ENCODE results near the gene WBP1L.

WBP1L gene

GRCh38 chr10:102744374-102745051 is 765 bp downstream of the WBP1L start:
- no peak for TF ChIP-seq CTCF (conservative IDR thresholded peaks at IDR 0.05; ENCODE audit: low read length)
- DNase-seq (ENCODE audit: low read depth) = peak; percentile 50
- H3K4me3 ChIP-seq (ENCODE audit: low read length) = peak overlapping the region; percentile 100

- TF ChIP-seq CTCF (conservative IDR thresholded peaks at IDR 0.05; ENCODE audit: low read length) = no peak
These were observed 1.4 kb downstream of the WBP1L start for GRCh38 chr10:102745157-102745556.

GRCh38 chr10:102752266-102752930 is 8.7 kb downstream of the WBP1L start:
- peak overlapping the region; percentile 25 for H3K4me3 ChIP-seq (ENCODE audit: low read length)
- TF ChIP-seq CTCF (conservative IDR thresholded peaks at IDR 0.05; ENCODE audit: low read length) = no peak
- DNase-seq (ENCODE audit: low read depth) = peak; percentile 97

More at GRCh38 chr10:102745157-102745556, 1.4 kb downstream of the WBP1L start:
- DNase-seq (ENCODE audit: low read depth) = no peak
- peak overlapping the region; percentile 100 for H3K4me3 ChIP-seq (ENCODE audit: low read length)

GRCh38 chr10:102752934-102753664 is 9.4 kb downstream of the WBP1L start:
- peak; percentile 69 for TF ChIP-seq CTCF (conservative IDR thresholded peaks at IDR 0.05; ENCODE audit: low read length)
- peak overlapping the region; percentile 25 for H3K4me3 ChIP-seq (ENCODE audit: low read length)
- DNase-seq (ENCODE audit: low read depth) = peak; percentile 88

- peak; percentile 81 for DNase-seq (ENCODE audit: low read depth)
- H3K4me3 ChIP-seq (ENCODE audit: low read length) = no peak overlapping the region
- TF ChIP-seq CTCF (conservative IDR thresholded peaks at IDR 0.05; ENCODE audit: low read length) = no peak
These were observed 10.0 kb downstream of the WBP1L start for GRCh38 chr10:102753718-102754117.

GRCh38 chr10:102757323-102757722 is 13.6 kb downstream of the WBP1L start:
- H3K4me3 ChIP-seq (ENCODE audit: low read length) = no peak overlapping the region
- DNase-seq (ENCODE audit: low read depth) = no peak
- TF ChIP-seq CTCF (conservative IDR thresholded peaks at IDR 0.05; ENCODE audit: low read length) = no peak
